Naive thymus-derived CD8-positive, alpha-beta T cell (primary cell): ENCODE results near the gene ARHGDIA. TPM values are rescaled to one million over a fixed set of nuclear protein-coding genes. Genes with fewer than 3 reads are reported as not detected.

Source experiments
- ATAC-seq, 2 donors: fragments of 150-1000 bp; cut with Tn5 transposase in 1 of 2; sonication (Bioruptor Pico), chemical (Tn5 transposase) in 1 of 2; 1 replicate in 1 of 2; 2 replicates in 1 of 2; pipeline ENCODE4 v1.10.0; 2021; ENCODE audit warnings: mild to moderate bottlenecking in 2 of 2, moderate library complexity in 2 of 2
- POLR2A ChIA-PET: fragments of 350-600 bp; sonication (Branson Sonifier 250); formaldehyde crosslinking; loops from one replicate; lab custom pipeline; 2021; ENCODE audit warnings: antibody characterized with exemption; lab: Charles Lee
- DNase-seq, 10 donors: peaks; one replicate each; pipeline versions ENCODE4 v3.0.0 to v3.0.0-alpha.2; 2020 to 2022
- H3K27ac Mint-ChIP-seq, 10 donors: one replicate each; pipeline ENCODE4 v1.8.0; 2020 to 2022; ENCODE audit warnings: mild to moderate bottlenecking in 10 of 10, mixed read lengths in 10 of 10, moderate library complexity in 4 of 10, inconsistent platforms in 1 of 10
- H3K27me3 Mint-ChIP-seq, 5 donors: one replicate each; pipeline ENCODE4 v1.8.0; 2021 to 2022; ENCODE audit warnings: mixed read lengths in 5 of 5
- H3K36me3 Mint-ChIP-seq, 3 donors: one replicate each; pipeline ENCODE4 v1.8.0; 2020 to 2022; ENCODE audit warnings: mixed read lengths in 3 of 3, mild to moderate bottlenecking in 2 of 3, inconsistent platforms in 1 of 3
- H3K4me1 Mint-ChIP-seq, 4 donors: one replicate each; pipeline ENCODE4 v1.8.0; 2021 to 2022; ENCODE audit warnings: mixed read lengths in 4 of 4
- H3K4me3 Mint-ChIP-seq, 10 donors: one replicate each; pipeline ENCODE4 v1.8.0; 2020 to 2022; ENCODE audit warnings: mild to moderate bottlenecking in 10 of 10, mixed read lengths in 10 of 10, moderate library complexity in 6 of 10, inconsistent platforms in 1 of 10
- H3K9me3 Mint-ChIP-seq, 9 donors: one replicate each; pipeline ENCODE4 v1.8.0; 2020 to 2022; ENCODE audit warnings: mixed read lengths in 9 of 9, mild to moderate bottlenecking in 3 of 9, inconsistent platforms in 1 of 9, moderate library complexity in 1 of 9
- polyA plus RNA-seq, 3 donors: library from polyadenylated mRNA; unstranded; fragments of 300-500 nt; fragmentation: Illumina TruSeq; gene quantifications; one replicate each; pipeline ENCODE4 v1.2.3, GENCODE V29; 2021
- total RNA-seq, 8 experiments: library from RNA in 2 of 8; stranded (reverse) in 2 of 8; gene quantifications; one replicate each; pipeline ENCODE4 v1.2.3 and lab custom pipeline; 2021 to 2026

The ARHGDIA gene
- total and polyA plus RNA-seq, 5 experiments from 2014 or later, result 55.1 to 343 (median 102) TPM

DNA sequence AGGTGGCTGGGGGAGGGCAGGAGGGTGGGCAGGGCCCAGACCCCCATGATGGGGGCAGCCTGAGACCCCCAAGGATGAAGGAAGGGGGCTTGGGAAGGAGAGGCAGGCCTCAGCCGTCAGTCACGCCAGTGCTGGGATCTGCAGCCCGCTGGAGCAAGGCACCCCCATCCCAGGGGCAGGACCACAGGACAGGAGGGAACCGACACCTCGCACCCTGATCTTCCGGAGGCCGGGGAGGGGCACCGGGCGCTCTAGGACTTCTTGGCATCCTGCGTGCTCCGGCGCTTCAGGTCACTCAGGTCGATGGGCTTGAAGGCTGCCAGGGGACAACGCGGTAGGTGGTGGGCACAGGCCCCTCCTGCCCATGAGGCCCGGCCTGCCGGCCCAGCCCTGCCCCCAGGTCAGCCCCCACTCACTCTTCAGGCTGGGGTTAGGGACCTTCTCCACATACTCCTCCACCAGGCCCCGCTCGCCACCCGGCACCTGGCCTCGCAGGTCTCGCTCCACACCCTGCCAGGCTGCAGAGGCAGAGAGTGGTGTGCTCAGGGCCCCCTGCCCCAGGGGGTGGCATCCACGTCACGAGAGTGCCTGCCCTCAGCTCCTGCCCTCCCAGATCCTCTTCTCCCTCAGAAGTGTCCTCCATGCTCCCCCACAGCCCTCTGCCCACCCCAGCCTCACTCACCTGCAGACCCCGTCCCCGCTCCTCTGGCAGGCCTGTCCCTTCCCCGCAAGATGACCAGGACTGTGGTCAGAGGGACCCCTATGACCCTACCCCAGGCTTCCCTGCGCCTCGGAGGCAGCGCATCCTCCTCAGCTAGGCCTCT lies 47.9 kb downstream of the ARHGDIA start:
- Mint-ChIP-seq H3K4me1 (peaks cover 2 to 10% (median 6%) of the 10 kb centered on the region in 4 donors), H3K36me3 (peaks cover 0 to 10% (median 0%) of the 10 kb centered on the region in 3 donors), H3K9me3 (no peaks in the 10 kb centered on the region), H3K27me3 (no peaks in the 10 kb centered on the region), H3K4me3 (no peak overlapping the region), H3K27ac (peak overlapping the region in 1 of 10 donors; percentile 56)
- DNase-seq (no peak), ATAC-seq (no peak)
- POLR2A ChIA-PET, result interaction anchor here (2.4 kb wide), 1 partner anchor 10 kb away, joined by 5 read pairs; the partner anchor contains the start of gene MCRIP1

DNA sequence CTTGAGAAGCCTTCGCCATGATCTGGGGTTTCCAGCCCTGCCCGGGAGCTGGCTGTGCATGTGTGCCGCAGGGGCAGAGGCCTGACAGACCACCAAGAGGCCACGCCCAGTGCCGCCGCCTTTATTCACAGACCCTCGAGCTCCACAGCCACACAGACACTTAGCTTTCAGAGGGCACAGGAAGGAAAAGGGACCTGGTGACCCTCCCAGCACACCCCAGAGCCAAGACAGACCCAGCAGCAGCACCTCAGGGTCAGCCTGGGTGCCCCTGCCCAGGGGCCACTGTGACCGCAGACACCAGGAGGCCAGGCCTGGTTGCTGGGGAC lies 48.9 kb downstream of the ARHGDIA start:
- H3K9me3 Mint-ChIP-seq, result no peaks in the 10 kb centered on the region
- H3K27me3 Mint-ChIP-seq, result peaks cover 0 to 5% (median 2%) of the 10 kb centered on the region in 5 donors
- peak overlapping the region in 1 of 10 donors; percentile 64 for H3K27ac Mint-ChIP-seq
- DNase-seq (no peak), ATAC-seq (no peak)
- H3K4me1 Mint-ChIP-seq, result peaks cover 0 to 7% (median 6%) of the 10 kb centered on the region in 4 donors
- POLR2A ChIA-PET, result no interaction called here
- H3K4me3 Mint-ChIP-seq, result no peak overlapping the region
- peaks cover 0 to 10% (median 0%) of the 10 kb centered on the region in 3 donors for H3K36me3 Mint-ChIP-seq

DNA sequence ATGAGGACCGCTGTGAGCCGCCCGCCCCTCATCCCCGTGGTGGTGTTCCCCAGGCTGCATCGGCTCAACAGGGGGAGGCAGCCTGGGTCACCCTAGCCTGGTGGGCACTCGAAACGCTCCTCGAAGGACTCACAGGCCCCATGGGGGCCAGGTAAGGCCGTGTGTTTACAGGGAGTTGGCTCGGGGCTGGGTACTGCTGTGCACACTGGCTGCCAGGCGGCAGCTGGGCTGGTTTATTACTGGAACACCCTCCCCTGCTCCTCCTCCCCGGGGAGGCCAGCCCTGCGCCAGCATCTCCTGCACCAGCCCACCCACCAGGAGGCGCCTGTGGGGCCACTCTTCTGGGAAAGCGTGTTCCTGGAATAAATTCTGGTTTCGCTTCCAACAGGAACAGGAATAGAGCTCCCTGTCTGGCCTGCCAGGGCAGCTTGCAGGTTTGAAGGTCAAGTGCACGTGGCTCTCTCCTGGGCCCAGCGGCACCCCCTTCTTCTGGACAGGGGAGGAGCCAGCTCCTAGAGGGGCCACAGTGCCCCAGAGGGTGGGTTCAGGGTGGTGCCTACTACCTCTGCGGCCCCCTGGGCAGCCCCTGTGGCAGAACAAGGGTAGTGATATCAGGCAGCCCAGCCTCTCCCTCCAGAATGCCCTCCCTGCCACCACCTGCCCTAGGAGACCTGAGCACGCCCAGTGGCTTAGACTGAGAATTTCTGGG lies 49.4 kb downstream of the ARHGDIA start:
- no peak for DNase-seq

DNA sequence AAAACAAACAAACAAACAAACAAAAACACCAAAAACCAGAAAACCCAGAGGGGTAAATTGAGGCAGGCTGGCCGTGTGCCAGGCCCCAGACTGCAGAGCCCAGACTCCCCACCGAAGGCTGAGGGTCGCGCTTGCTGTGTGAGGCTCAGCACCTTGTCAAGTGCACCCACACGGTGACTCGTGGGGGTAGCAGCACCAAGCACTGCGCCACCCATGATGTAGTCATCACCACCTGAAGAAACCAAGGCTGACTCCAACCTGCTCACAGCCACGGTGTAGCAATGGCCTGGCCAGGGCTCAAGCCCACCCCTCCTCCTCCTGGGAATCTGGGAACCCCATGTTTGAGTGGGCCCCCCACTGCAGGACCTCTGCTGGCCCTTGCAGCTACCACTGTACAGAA lies 50.0 kb downstream of the ARHGDIA start:
- no peaks in the 10 kb centered on the region for H3K9me3 Mint-ChIP-seq
- DNase-seq (no peak), ATAC-seq (no peak)
- peaks cover 0 to 12% (median 5%) of the 10 kb centered on the region in 5 donors for H3K27me3 Mint-ChIP-seq
- peak overlapping the region in 1 of 10 donors; percentile 46 for H3K27ac Mint-ChIP-seq
- H3K36me3 Mint-ChIP-seq, result peaks cover 0 to 10% (median 0%) of the 10 kb centered on the region in 3 donors
- peaks cover 0 to 6% (median 4%) of the 10 kb centered on the region in 4 donors for H3K4me1 Mint-ChIP-seq
- POLR2A ChIA-PET, result no interaction called here
- H3K4me3 Mint-ChIP-seq, result no peak overlapping the region

More for the DNA sequence above, 49.4 kb downstream of the ARHGDIA start:
- Mint-ChIP-seq H3K27ac (no peak overlapping the region), H3K27me3 (peaks cover 0 to 8% (median 3%) of the 10 kb centered on the region in 5 donors), H3K4me1 (peaks cover 0 to 7% (median 6%) of the 10 kb centered on the region in 4 donors), H3K9me3 (no peaks in the 10 kb centered on the region), H3K4me3 (no peak overlapping the region), H3K36me3 (peaks cover 0 to 10% (median 0%) of the 10 kb centered on the region in 3 donors)
- ATAC-seq, result no peak
- POLR2A ChIA-PET, result no interaction called here

DNA sequence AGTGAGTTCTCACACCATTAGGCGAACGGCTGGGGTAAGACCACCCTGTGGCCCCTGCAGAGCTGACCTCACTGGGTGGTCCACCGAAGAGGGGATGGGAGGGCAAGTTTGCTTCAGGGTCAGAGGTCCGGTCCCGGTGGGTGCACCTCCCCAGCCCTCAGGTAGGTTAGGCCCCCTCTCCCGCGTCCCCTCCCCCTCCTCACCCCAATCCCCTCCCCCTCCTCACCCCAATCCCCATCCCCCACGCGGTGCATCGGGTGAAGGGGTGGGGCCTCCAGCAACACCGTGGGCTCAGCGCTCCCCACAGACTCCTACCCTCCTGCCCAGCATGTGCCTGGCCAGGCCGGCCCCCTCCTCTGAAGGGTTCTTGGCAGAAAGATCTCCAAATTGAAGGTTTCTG lies 51.4 kb downstream of the ARHGDIA start:
- Mint-ChIP-seq H3K4me1 (peaks cover 0 to 2% (median under 1%) of the 10 kb centered on the region in 4 donors), H3K27ac (no peak overlapping the region), H3K4me3 (no peak overlapping the region), H3K27me3 (peaks cover 0 to 14% (median 6%) of the 10 kb centered on the region in 5 donors), H3K36me3 (peaks cover 0 to 6% (median 0%) of the 10 kb centered on the region in 3 donors), H3K9me3 (no peaks in the 10 kb centered on the region)
- DNase-seq (no peak), ATAC-seq (no peak)
- POLR2A ChIA-PET, result no interaction called here

DNA sequence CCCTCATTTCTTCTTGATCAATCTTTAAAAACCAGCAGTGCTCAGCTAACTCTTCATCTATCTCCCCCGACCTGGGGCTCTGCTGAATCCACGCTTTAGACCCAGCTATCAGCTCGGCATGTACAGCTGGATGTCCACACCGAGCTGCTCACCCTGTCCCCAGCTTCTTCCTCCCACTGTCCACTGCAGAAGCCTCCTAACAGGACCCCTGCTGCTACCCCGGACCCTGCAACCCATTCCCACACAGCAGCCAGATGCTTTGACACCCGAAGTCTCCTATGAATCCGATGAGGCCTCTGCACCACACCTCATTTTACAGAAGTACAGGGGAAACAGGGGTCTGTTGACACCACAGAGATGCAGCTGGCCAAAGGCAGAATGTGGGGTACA lies 53.4 kb downstream of the ARHGDIA start:
- DNase-seq (no peak), ATAC-seq (no peak)
- Mint-ChIP-seq H3K27me3 (peaks cover 0 to 14% (median 6%) of the 10 kb centered on the region in 5 donors), H3K4me1 (peaks cover 0 to 1% (median 0%) of the 10 kb centered on the region in 4 donors), H3K4me3 (no peak overlapping the region), H3K9me3 (no peaks in the 10 kb centered on the region), H3K36me3 (peaks cover 0 to 2% (median 0%) of the 10 kb centered on the region in 3 donors), H3K27ac (no peak overlapping the region)
- POLR2A ChIA-PET, result no interaction called here

Other genes starting within 250 kb of the ARHGDIA start
Only the 30 nearest of the 31 such genes appear.
- under 1 TPM; 0.80 to 0.86 TPM for gene TSPAN10, start 234.1 kb downstream of the ARHGDIA start, total RNA-seq
- gene TSPAN10, start 234.1 kb downstream of the ARHGDIA start, polyA plus RNA-seq, result 1 to 10 TPM in 2 of 3 donors, under 1 TPM in 1; 0.83 to 4.0 (median 1.6) TPM
- gene PDE6G, start 214.8 kb downstream of the ARHGDIA start, total RNA-seq, result 1 to 10 TPM; 5.8 to 7.8 TPM
- 10 to 100 TPM in 2 of 3 donors, 1 to 10 TPM in 1; 4.6 to 19.6 (median 15.3) TPM for gene PDE6G, start 214.8 kb downstream of the ARHGDIA start, polyA plus RNA-seq
- 10 to 100 TPM; 69.4 to 71.7 TPM for gene OXLD1, start 204.7 kb downstream of the ARHGDIA start, total RNA-seq
- 100 to 1,000 TPM in 1 of 3 donors, 10 to 100 TPM in 2; 67.6 to 110 (median 98.3) TPM for gene OXLD1, start 204.7 kb downstream of the ARHGDIA start, polyA plus RNA-seq
- 10 to 100 TPM; 23.5 to 30.2 TPM for gene CCDC137, start 204.6 kb downstream of the ARHGDIA start, total RNA-seq
- 10 to 100 TPM; 11.0 to 23.9 (median 11.1) TPM for gene CCDC137, start 204.6 kb downstream of the ARHGDIA start, polyA plus RNA-seq
- 10 to 100 TPM; 23.4 to 26.8 TPM for gene ARL16, start 187.5 kb downstream of the ARHGDIA start, total RNA-seq
- 10 to 100 TPM; 26.0 to 39.3 (median 32.9) TPM for gene ARL16, start 187.5 kb downstream of the ARHGDIA start, polyA plus RNA-seq
- 100 to 1,000 TPM; 151 to 154 TPM for gene HGS, start 187.3 kb downstream of the ARHGDIA start, total RNA-seq
- gene HGS, start 187.3 kb downstream of the ARHGDIA start, polyA plus RNA-seq, result 10 to 100 TPM; 15.4 to 31.1 (median 21.7) TPM
- 10 to 100 TPM; 23.8 to 25.9 TPM for gene MRPL12, start 168.0 kb downstream of the ARHGDIA start, total RNA-seq
- 10 to 100 TPM; 48.0 to 60.2 (median 48.0) TPM for gene MRPL12, start 168.0 kb downstream of the ARHGDIA start, polyA plus RNA-seq
- gene SLC25A10, start 159.1 kb downstream of the ARHGDIA start, total RNA-seq, result 1 to 10 TPM; 6.0 to 6.1 TPM
- gene SLC25A10, start 159.1 kb downstream of the ARHGDIA start, polyA plus RNA-seq, result 1 to 10 TPM; 2.3 to 4.4 (median 2.3) TPM
- not detected for gene GCGR, start 67.2 kb downstream of the ARHGDIA start, total RNA-seq
- not detected for gene GCGR, start 67.2 kb downstream of the ARHGDIA start, polyA plus RNA-seq
- gene MCRIP1, start 38.0 kb downstream of the ARHGDIA start, total RNA-seq, result 10 to 100 TPM; 58.4 to 59.0 TPM
- 10 to 100 TPM; 49.5 to 61.8 (median 55.0) TPM for gene MCRIP1, start 38.0 kb downstream of the ARHGDIA start, polyA plus RNA-seq
- not detected for gene PPP1R27, start 36.3 kb downstream of the ARHGDIA start, total RNA-seq
- under 1 TPM in 1 of 3 donors, not detected in 2; 0.11 TPM for gene PPP1R27, start 36.3 kb downstream of the ARHGDIA start, polyA plus RNA-seq
- 100 to 1,000 TPM; 181 to 190 TPM for gene P4HB, start 10.8 kb downstream of the ARHGDIA start, total RNA-seq
- gene P4HB, start 10.8 kb downstream of the ARHGDIA start, polyA plus RNA-seq, result 100 to 1,000 TPM; 166 to 191 (median 191) TPM
- gene ALYREF, start 20.2 kb upstream of the ARHGDIA start, total RNA-seq, result 10 to 100 TPM; 49.9 to 54.4 TPM
- gene ALYREF, start 20.2 kb upstream of the ARHGDIA start, polyA plus RNA-seq, result 10 to 100 TPM; 31.7 to 55.4 (median 50.1) TPM
- gene ANAPC11, start 20.4 kb upstream of the ARHGDIA start, total RNA-seq, result 10 to 100 TPM; 38.7 to 48.1 TPM
- 100 to 1,000 TPM; 273 to 324 (median 275) TPM for gene ANAPC11, start 20.4 kb upstream of the ARHGDIA start, polyA plus RNA-seq
- 1 to 10 TPM in 1 of 2 experiments, under 1 TPM in 1; 0.69 to 1.0 TPM for gene NPB, start 30.9 kb upstream of the ARHGDIA start, total RNA-seq
- gene NPB, start 30.9 kb upstream of the ARHGDIA start, polyA plus RNA-seq, result not detected
- gene PCYT2, start 40.1 kb upstream of the ARHGDIA start, total RNA-seq, result 10 to 100 TPM; 34.9 to 38.5 TPM
- 10 to 100 TPM; 22.9 to 24.0 (median 23.7) TPM for gene PCYT2, start 40.1 kb upstream of the ARHGDIA start, polyA plus RNA-seq
- gene SIRT7, start 46.8 kb upstream of the ARHGDIA start, total RNA-seq, result 10 to 100 TPM; 66.5 to 70.8 TPM
- gene SIRT7, start 46.8 kb upstream of the ARHGDIA start, polyA plus RNA-seq, result 10 to 100 TPM; 21.3 to 30.6 (median 25.6) TPM
- gene MAFG, start 56.4 kb upstream of the ARHGDIA start, total RNA-seq, result 10 to 100 TPM; 17.1 to 18.0 TPM
- gene MAFG, start 56.4 kb upstream of the ARHGDIA start, polyA plus RNA-seq, result 1 to 10 TPM; 1.2 to 2.5 (median 2.2) TPM
- gene PYCR1, start 66.0 kb upstream of the ARHGDIA start, total RNA-seq, result 1 to 10 TPM; 5.7 to 9.1 TPM
- gene PYCR1, start 66.0 kb upstream of the ARHGDIA start, polyA plus RNA-seq, result 1 to 10 TPM; 2.9 to 4.8 (median 3.0) TPM
- gene MYADML2, start 75.9 kb upstream of the ARHGDIA start, total RNA-seq, result not detected
- gene MYADML2, start 75.9 kb upstream of the ARHGDIA start, polyA plus RNA-seq, result not detected
- gene NOTUM, start 89.8 kb upstream of the ARHGDIA start, total RNA-seq, result not detected
- not detected for gene NOTUM, start 89.8 kb upstream of the ARHGDIA start, polyA plus RNA-seq
- 10 to 100 TPM; 43.0 to 47.7 TPM for gene ASPSCR1, start 106.3 kb upstream of the ARHGDIA start, total RNA-seq
- gene ASPSCR1, start 106.3 kb upstream of the ARHGDIA start, polyA plus RNA-seq, result 10 to 100 TPM; 28.1 to 33.4 (median 29.1) TPM
- 10 to 100 TPM; 33.6 to 37.6 TPM for gene CENPX, start 151.5 kb upstream of the ARHGDIA start, total RNA-seq
- 10 to 100 TPM; 42.7 to 63.0 (median 50.7) TPM for gene CENPX, start 151.5 kb upstream of the ARHGDIA start, polyA plus RNA-seq
- 10 to 100 TPM; 11.4 to 12.5 TPM for gene LRRC45, start 152.0 kb upstream of the ARHGDIA start, total RNA-seq
- gene LRRC45, start 152.0 kb upstream of the ARHGDIA start, polyA plus RNA-seq, result 1 to 10 TPM; 2.7 to 6.0 (median 4.2) TPM
- 1 to 10 TPM; 1.4 to 1.5 TPM for gene RAC3, start 160.3 kb upstream of the ARHGDIA start, total RNA-seq
- gene RAC3, start 160.3 kb upstream of the ARHGDIA start, polyA plus RNA-seq, result not detected
- 10 to 100 TPM; 72.5 to 81.0 TPM for gene DCXR, start 166.4 kb upstream of the ARHGDIA start, total RNA-seq
- 100 to 1,000 TPM; 113 to 185 (median 127) TPM for gene DCXR, start 166.4 kb upstream of the ARHGDIA start, polyA plus RNA-seq
- gene RFNG, start 180.5 kb upstream of the ARHGDIA start, total RNA-seq, result 10 to 100 TPM; 38.5 to 42.1 TPM
- 1 to 10 TPM; 2.2 to 8.5 (median 4.8) TPM for gene RFNG, start 180.5 kb upstream of the ARHGDIA start, polyA plus RNA-seq
- gene GPS1, start 180.6 kb upstream of the ARHGDIA start, total RNA-seq, result 10 to 100 TPM; 88.2 to 91.4 TPM
- gene GPS1, start 180.6 kb upstream of the ARHGDIA start, polyA plus RNA-seq, result 100 to 1,000 TPM; 122 to 140 (median 126) TPM
- 100 to 1,000 TPM; 142 to 151 TPM for gene DUS1L, start 194.5 kb upstream of the ARHGDIA start, total RNA-seq
- 100 to 1,000 TPM in 1 of 3 donors, 10 to 100 TPM in 2; 68.6 to 167 (median 92.1) TPM for gene DUS1L, start 194.5 kb upstream of the ARHGDIA start, polyA plus RNA-seq
- gene FASN, start 226.9 kb upstream of the ARHGDIA start, total RNA-seq, result 10 to 100 TPM; 28.3 to 32.3 TPM
- 1 to 10 TPM in 1 of 3 donors, under 1 TPM in 2; 0.33 to 2.4 (median 0.80) TPM for gene FASN, start 226.9 kb upstream of the ARHGDIA start, polyA plus RNA-seq